ENCODE data around the gene CPNE8. TPM values are rescaled to one million over a fixed set of nuclear protein-coding genes. Genes with fewer than 3 reads are reported as not detected.

The CPNE8 gene
- total RNA-seq, 4 donors from 2014 or later = 3.8 to 7.0 (median 4.6) TPM

DNA sequence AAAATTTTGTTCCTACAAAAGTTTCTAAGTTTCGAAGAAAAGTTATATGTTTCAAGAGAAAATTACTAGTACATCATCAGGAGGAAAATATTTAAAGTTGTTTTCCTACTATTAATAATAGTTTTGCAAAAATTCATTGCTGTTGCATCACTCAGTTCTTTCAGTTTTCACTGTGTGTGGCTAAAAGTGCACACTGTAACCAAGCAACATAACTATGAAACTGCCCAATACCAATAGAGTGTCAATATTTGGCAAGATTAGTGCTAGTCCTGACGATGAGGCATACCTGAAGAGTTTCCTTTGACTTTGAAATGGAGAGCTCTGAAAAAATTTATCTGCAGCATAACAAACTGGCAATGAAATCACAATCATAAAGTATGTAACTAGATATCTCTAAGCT, 194.3 kb downstream of the CPNE8 start:
- TF ChIP-seq POLR2A (IDR thresholded peaks at IDR 0.05) (no peak), CTCF (IDR thresholded peaks at IDR 0.05 in 4 of 5, conservative IDR thresholded peaks at IDR 0.05 in 1 of 5) (no peak)
- Histone ChIP-seq H3K4me1 (no peaks in the 10 kb centered on the region), H3K36me3 (no peaks in the 10 kb centered on the region), H3K4me3 (no peak overlapping the region), H3K27ac (no peak overlapping the region), H3K27me3 (no peaks in the 10 kb centered on the region), H3K9me3 (no peaks in the 10 kb centered on the region)
- in situ Hi-C loops (cut with MboI; ENCODE audit: low sequenced_read_pairs in 4 of 4) (no loop called here), intact Hi-C loops (cut with DNase I; ENCODE audit: low total_unique reads) (no loop called here)
- no peak for ATAC-seq
- no peak for DNase-seq

- no peak overlapping the region for H3K4me3 ChIP-seq
- H3K27me3 ChIP-seq = no peaks in the 10 kb centered on the region
- intact Hi-C loops (cut with DNase I; ENCODE audit: low total_unique reads) (no loop called here), in situ Hi-C loops (cut with MboI; ENCODE audit: low sequenced_read_pairs in 4 of 4) (no loop called here)
- no peaks in the 10 kb centered on the region for H3K9me3 ChIP-seq
- no peaks in the 10 kb centered on the region for H3K4me1 ChIP-seq
- no peak for TF ChIP-seq CTCF (IDR thresholded peaks at IDR 0.05 in 4 of 5, conservative IDR thresholded peaks at IDR 0.05 in 1 of 5)
- no peak for TF ChIP-seq POLR2A (IDR thresholded peaks at IDR 0.05)
- no peak for ATAC-seq
- no peaks in the 10 kb centered on the region for H3K36me3 ChIP-seq
- DNase-seq = no peak
- no peak overlapping the region for H3K27ac ChIP-seq
Measured at GRCh38 chr12:38708466-38708865, 196.9 kb downstream of the CPNE8 start.

DNA sequence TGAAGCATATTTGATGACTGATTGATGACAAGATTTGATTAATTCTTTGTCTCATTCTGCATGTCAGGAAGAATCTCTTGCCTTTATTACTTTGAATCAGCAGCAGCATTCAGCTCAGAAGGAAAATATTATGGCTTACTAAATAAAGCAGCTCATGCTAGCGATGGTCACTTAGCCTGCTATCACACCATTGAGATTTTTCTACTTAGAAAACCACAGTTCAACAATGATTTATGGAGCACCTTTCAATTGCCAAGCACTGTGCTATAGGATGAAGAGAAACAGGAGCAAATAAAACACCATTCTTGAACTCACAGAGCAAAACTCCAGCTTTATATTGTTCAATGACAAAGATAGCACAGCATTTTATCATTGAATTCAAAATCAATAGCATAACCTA, 197.7 kb downstream of the CPNE8 start:
- intact Hi-C loops (cut with DNase I; ENCODE audit: low total_unique reads) = loop anchor here (2.0 kb wide), 1 partner anchor 37 kb away; no protein-coding TSS in a partner anchor
- no peaks in the 10 kb centered on the region for H3K36me3 ChIP-seq
- in situ Hi-C loops (cut with MboI; ENCODE audit: low sequenced_read_pairs in 4 of 4) = no loop called here
- H3K27ac ChIP-seq = no peak overlapping the region
- ATAC-seq (no peak), DNase-seq (no peak)
- no peak for TF ChIP-seq CTCF (IDR thresholded peaks at IDR 0.05 in 4 of 5, conservative IDR thresholded peaks at IDR 0.05 in 1 of 5)
- no peak for TF ChIP-seq POLR2A (IDR thresholded peaks at IDR 0.05)
- no peaks in the 10 kb centered on the region for H3K9me3 ChIP-seq
- no peak overlapping the region for H3K4me3 ChIP-seq
- no peaks in the 10 kb centered on the region for H3K4me1 ChIP-seq
- H3K27me3 ChIP-seq = no peaks in the 10 kb centered on the region

- Histone ChIP-seq H3K4me3 (no peak overlapping the region), H3K36me3 (no peaks in the 10 kb centered on the region), H3K9me3 (no peaks in the 10 kb centered on the region), H3K27me3 (no peaks in the 10 kb centered on the region), H3K27ac (no peak overlapping the region), H3K4me1 (no peaks in the 10 kb centered on the region)
- DNase-seq (no peak), ATAC-seq (no peak)
- in situ Hi-C loops (cut with MboI; ENCODE audit: low sequenced_read_pairs in 4 of 4) = no loop called here
- intact Hi-C loops (cut with DNase I; ENCODE audit: low total_unique reads) = no loop called here
- no peak for TF ChIP-seq CTCF (IDR thresholded peaks at IDR 0.05 in 4 of 5, conservative IDR thresholded peaks at IDR 0.05 in 1 of 5)
- TF ChIP-seq POLR2A (IDR thresholded peaks at IDR 0.05) = no peak
Measured at GRCh38 chr12:38697289-38697688, 208.1 kb downstream of the CPNE8 start.

DNA sequence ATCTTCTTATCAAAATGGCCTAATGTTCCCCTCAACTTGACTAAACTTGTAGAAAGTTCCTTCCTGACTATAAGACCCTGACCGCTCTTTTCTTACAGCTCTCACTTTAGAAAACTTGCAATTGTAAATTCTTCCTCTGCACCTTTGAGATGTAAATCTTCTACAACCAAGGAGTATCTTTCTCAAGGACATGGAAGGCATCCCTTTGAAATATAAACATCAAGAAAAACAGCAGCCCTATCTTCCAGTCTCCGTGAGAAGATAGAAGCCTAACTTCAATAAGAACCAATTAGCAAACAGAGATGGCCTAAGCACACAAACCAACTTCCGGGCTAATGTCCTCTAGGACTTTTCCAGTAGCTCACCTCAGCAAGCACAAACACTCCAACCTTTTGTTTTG, 210.3 kb downstream of the CPNE8 start:
- Histone ChIP-seq H3K9me3 (no peaks in the 10 kb centered on the region), H3K27me3 (no peaks in the 10 kb centered on the region), H3K27ac (no peak overlapping the region), H3K4me1 (no peaks in the 10 kb centered on the region), H3K36me3 (no peaks in the 10 kb centered on the region), H3K4me3 (no peak overlapping the region)
- in situ Hi-C loops (cut with MboI; ENCODE audit: low sequenced_read_pairs in 4 of 4) (no loop called here), intact Hi-C loops (cut with DNase I; ENCODE audit: low total_unique reads) (no loop called here)
- TF ChIP-seq POLR2A (IDR thresholded peaks at IDR 0.05) (no peak), CTCF (IDR thresholded peaks at IDR 0.05 in 4 of 5, conservative IDR thresholded peaks at IDR 0.05 in 1 of 5) (no peak)
- ATAC-seq = no peak
- DNase-seq = no peak
